HG02970 (cell line): ENCODE measurements around the gene WDR5.

ENCODE experiments used
- ATAC-seq: cut with Tn5 transposase; IDR thresholded peaks from one replicate; pipeline ENCODE4 v1.9.1; 2021; ENCODE audit warnings: mild to moderate bottlenecking, moderate library complexity, moderate number of reproducible peaks; ENCODE audit not compliant: unreplicated experiment, low FRiP score

The WDR5 gene

DNA sequence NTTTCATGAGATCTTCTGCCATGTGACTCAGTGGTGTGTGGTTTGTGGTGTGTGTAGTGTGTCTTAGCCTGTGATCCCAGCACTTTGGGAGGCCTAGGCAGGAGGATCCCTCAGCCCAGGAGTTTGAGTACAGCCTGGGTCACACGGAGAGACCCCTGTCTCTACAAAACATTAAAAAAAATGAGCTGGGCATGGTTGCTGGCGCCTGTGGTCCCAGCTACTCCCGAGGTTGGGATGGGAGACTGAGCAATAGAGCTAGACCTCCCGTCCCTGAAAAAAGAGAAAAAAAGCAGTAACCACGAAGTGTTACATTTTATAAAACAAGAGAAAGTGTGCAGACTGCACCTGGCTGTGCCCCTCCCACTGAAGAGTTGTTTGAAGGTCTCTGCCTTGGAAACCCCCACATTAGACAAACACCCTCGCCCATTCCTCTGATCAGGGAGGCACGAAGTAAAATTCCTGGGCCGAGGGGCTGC, 49.7 kb downstream of the WDR5 start:
- ATAC-seq: no peak

DNA sequence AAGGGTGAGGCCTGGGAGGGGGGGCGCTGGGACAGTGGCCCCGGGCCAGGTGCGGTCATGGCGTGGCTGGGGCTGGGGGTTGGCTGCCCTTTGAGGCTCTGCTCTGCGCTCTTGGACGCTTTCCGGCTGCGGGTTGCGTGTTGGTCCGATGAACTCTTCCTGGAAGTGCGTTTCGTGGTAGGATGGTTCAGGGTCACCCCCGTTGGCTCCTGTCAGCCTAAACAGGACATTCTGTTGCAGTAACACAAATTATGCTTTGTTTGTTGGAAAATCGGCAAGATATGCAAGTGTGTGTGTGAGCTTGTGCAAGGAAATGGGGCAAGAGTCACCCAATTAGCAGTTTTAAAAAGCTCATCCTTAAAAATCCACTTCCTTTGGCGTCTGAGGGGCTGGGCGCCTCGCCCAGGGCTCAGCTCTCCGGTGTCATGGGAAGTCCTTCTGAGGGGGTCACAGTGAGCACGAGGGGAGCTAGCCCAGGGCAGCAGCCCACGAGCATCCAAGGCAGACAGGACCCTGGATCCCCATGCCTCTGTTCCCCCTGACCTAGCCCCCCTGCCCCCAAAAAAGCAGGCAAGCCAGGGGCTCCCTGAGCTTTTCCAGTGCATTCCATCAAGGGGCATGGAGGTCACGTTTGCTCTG, 50.7 kb downstream of the WDR5 start:
- no peak for ATAC-seq

GRCh38 chr9:134187110-134187531, 51.2 kb downstream of the WDR5 start:
- ATAC-seq: no peak

GRCh38 chr9:134187891-134188385, 52.1 kb downstream of the WDR5 start:
- ATAC-seq: no peak

DNA sequence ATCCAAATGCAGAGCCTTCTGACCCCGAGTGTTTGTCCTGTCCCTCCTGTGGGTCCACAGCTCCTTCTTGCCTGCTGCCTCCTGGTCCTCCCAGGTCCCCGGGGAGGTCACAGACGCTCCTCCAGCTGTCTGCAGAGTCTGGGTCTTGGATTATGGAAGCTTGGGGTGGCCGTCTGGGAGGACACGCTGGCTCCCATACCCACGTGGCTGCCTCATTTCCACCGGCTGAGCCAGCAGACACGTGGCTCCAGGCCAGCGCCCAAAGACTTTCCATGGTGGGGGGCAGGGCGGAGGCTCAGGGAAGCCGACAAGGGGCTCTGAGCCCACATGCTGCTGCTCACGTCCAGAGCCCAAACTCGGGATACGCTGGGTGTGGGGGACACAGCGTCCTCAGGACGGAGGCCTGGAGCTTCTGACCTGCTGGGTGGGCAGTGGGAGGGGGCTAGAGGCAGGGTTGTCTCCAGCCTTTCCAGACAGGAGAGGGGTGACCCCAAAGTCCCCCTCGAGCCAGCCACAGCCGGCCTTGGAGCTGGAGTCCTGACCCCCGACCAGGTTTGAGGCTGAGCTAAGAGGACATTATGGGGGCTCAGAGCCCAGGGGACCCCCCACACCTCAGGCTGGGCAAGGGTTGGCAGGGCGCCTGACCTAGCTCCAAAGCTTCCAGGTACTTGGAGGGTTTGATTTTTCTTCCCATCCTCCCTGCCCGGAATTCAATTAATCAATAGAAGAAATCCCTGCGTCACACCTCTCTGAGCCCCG, 52.7 kb downstream of the WDR5 start:
- no peak for ATAC-seq

GRCh38 chr9:134189145-134189469, 53.2 kb downstream of the WDR5 start:
- no peak for ATAC-seq

DNA sequence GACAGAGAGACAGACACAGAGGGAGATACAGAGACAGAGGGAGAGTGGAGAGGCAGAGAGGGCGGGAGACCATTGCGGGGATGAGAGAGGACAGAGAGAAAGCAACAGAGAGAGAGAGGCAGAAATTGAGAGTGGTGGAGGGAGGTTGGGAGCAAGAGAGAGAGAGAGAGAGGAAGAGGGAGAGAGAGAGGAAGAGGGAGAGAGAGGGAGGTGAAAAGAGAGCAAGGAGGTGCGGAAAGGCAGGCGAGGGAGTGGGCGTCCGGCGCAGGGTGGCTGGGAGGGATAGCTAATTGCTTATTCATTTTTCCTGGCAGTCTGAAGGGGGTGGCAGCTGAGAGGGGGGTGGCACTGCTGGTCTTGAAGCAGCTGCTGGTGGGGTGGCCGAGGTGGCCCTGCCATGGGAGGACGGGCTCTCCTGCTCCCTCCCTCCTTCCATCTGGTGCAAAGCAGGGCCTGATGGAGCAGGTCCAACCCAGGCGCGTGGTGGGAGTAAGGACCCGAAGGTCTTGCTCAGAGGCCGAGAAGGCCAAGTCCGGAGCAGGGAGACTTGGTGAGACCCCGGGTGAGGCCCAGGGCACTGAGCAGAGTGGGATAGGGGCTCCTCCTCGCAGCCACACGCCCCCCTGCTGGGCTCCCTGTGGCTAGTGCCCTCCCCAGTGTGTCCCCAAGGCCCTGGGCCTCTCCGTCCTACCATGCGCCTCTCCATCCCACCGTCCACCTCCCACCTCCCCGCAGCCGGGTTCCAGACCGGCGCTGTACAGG, 53.8 kb downstream of the WDR5 start:
- no peak for ATAC-seq

- ATAC-seq: no peak
Observed at GRCh38 chr9:134190232-134191121, 54.6 kb downstream of the WDR5 start.

DNA sequence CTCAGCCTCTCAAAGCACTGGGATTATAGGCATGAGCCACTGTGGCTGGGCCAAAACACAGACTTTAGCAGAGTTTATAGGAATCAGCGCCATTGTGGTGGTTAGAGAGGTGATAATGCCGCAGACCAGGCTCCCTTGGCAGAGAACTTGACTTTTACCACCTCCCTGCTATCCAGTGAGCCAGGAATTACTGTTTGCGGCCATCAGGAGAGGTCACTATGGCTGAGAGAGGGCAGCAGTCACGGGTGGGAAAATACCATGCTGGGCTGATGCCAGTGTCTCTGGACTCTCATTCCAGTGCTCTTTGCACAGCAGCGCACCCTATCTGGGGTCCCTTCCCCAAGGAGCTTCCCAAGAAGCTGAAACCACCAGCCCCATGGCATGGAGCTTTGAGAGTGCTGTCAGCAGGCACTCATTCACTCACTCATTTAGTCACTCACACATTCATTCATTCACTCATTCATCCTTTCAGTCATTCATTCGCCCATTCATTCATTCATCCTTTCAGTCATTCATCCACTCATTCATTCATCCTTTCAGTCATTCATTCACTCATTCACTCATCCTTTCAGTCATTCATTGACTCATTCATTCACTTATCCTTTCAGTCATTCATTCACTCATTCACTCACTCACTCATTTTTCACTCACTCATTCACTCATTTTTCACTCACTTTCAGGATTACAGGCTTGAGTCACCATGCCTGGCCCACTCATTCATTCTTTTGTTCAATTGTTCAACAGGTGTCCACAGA, 55.8 kb downstream of the WDR5 start:
- no peak for ATAC-seq

DNA sequence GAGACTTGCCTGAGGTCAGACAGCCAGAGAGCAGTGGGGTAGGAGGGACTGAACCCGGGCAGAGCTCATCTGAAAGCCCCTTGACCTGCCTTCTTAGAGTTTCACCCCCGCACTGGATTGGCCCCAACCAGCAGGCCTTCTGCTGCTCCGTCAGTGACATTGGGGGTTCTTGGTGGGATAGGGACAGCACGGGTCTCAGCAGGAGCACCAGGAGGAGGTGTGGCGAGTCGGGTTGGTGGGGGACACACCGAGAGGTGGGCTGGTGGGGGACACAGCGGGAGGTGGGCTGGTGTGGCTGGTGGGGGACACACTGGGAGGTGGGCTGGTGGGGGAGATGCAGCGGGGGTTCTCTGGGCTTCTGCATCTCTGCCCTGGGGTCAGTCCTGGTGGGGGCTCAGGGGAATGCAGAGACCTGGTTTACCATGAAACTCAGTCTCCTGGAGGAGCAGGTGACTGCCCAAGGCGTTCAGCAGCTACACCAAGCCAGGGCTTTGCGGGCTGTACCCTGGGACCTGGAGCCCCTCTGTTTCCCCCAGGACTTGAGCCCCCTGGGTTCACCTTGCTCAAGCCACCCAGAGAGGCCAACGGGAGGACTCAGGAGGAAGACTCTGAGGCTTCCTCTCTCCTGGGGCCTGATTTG, 56.5 kb downstream of the WDR5 start:
- ATAC-seq: no peak

DNA sequence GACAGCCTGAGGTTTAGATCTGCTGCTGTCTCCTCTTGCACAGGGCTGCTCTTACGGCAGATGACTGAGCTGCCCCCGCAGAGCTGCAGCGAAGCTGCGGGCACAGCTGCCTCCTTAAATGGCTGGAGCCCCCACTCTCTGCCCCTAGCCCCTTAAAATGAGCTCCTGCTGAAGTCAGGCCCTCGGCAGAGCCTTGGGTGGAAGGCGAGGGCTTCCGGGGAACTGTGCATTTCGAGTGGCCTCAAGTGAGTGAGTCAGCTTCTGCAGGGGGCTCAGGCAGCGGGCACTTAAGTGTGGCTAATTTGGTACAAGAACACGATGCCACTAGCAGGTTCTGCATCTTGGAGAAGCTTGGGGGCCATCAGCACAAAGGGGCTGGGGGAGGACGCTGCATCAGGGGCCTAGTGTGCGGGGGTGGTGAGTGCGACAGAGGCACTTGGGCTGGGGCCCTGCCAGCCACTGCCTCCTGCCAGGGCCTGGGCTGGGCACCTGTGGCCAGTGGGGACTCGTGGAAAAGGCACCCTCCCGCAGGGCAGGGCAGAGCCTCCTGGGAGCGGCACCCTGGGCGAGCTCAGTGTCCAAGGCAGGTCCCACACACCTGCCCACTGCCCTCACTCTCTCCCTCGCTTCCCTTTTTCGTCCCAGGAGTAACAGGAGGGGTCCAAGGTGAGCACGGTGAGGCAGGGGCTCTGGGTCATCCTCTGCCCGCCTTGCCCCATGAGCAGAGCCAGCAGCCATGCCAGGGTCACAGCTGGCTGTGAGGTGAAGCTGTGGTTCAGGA, 57.3 kb downstream of the WDR5 start:
- no peak for ATAC-seq

DNA sequence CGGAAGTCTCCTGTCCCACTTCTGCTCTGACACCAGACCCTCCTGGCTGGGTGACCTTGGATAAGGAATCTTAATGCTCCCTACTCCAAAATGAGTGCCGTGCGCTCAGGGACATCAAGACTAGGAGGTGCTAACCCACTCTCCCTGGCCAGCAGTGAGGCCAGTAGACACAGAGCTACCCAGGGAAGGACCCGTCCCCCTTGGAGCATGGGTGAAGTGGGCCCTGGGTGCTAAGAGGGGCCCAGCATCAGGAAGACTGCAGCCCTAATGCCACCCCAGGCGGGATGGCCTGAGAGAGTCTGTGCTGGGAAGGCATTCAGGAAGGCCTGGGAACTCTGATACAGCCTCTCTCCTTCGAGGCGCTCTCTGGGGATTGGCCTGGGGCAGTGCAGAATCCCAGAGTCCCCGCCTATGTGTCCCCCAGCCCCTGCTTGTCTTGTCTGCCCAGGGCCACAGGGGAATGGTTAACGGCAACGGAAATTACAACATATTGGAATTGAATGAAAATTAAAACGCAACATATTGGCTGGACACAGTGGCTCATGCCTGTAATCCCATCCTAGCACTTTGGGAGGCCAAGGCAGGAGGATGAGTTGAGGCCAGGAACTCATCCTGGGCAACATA, 58.1 kb downstream of the WDR5 start:
- ATAC-seq: no peak

- ATAC-seq: no peak
Observed at GRCh38 chr9:134195558-134195957, 59.7 kb downstream of the WDR5 start.

DNA sequence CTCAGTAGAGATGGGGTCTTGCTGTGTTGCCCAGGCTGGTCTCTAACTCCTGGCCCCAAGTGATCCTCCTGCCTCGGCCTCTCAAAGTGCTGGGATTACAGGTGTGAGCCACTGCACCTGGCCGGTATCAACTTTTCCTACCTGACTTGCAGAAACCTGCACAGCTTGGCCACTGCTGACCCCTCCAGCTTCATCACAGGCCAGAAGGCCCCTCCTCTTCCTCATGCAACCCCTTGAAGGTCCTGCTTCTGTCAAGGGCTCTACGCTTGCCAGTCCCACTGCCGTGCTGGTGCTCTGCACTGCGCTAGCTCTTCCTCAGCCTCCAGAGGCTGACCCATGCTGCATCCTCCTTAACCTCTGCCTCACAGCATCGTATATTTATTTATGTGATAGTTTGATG, 61.0 kb downstream of the WDR5 start:
- ATAC-seq: no peak

DNA sequence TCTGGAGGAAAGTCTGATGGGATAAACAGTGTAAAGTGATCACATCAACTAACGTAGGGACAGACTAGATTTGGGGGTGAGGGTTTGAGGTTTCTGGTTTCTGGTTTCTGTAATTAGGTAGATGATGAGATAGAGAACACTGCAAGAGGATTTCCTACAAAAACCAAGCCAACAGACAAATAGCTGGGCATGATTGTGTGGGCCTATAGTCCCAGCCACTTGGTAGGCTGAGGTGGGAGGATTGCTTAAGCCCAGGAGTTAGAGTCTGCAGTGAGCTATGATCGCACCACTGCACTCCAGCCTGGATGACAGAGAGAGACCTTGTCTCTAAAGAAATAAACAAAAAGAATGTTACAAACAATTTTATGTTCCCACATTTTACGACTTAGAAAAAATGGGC, 62.9 kb downstream of the WDR5 start:
- no peak for ATAC-seq

GRCh38 chr9:134200730-134201129, 64.8 kb downstream of the WDR5 start:
- no peak for ATAC-seq

DNA sequence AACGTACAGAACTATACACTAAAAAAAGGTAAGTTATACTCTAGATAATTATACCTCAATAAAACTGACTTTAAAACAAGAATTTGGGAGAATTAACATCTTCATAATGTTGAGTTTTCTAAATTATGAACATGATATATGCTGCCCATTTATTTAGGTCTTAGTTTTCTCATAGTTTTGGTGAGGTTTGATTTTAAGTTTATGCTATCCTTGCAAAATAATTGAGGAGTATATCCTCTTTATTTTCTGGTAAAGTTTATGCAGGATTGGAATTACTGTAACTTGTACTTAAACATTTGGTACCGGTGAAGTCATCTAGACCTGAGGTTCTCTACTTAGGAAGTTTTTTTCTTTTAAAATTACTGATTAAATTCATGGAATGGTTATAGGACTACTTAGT, 67.3 kb downstream of the WDR5 start:
- ATAC-seq: no peak

DNA sequence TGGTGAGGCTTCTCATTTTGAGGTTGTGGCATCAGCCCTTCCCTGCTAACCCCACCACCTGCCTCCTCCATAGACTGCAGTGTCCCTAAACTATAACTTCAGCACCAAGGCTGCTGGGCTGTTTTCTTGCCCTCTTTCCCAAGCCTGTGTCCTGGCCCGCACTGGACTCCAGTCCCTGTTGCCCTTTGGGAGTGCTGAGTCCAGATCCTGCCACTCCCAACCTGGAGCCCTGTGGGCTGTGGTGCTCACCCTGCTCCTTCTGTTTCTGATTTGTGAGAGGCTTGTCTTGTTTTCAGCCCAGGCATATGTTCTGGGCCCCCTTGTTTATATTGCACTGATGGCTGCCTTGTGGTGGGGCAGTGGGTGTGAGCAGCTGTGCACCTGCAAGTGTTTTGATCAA, 68.2 kb downstream of the WDR5 start:
- ATAC-seq: no peak
